MCF 10A (cell line): ENCODE results near the gene AGAP1. TPM values are rescaled to one million over a fixed set of nuclear protein-coding genes. Genes with fewer than 3 reads are reported as not detected.

Experiments
- BruUV-seq: library from RNA; stranded (reverse); fragments of 400-500 nt; replicated peaks from 2 replicates; lab custom pipeline; 2021; lab: Mats Ljungman, UMichigan
- CTCF ChIA-PET: fragments of 300-600 bp; sonication (Branson Sonifier 250); formaldehyde crosslinking; extraction: SDS; loops from one replicate; lab custom pipeline; 2021; ENCODE audit warnings: antibody characterized with exemption, inconsistent platforms; lab: Yijun Ruan, JAX
- POLR2A ChIA-PET: fragments of 300-600, 350-650 bp; sonication (Branson Sonifier 250); formaldehyde crosslinking; extraction: SDS; loops from one replicate; lab custom pipeline; 2020; ENCODE audit warnings: antibody characterized with exemption, inconsistent platforms; lab: Yijun Ruan, JAX
- DNase-seq: peaks from one replicate; pipeline ENCODE4 v3.0.0-alpha.2; 2018; ENCODE audit not compliant: unreplicated experiment
- H3K27ac Mint-ChIP-seq: one replicate; pipeline ENCODE4 v1.8.0; 2022; ENCODE audit warnings: mild to moderate bottlenecking, low read depth, mixed read lengths; ENCODE audit not compliant: unreplicated experiment
- H3K27me3 Mint-ChIP-seq: one replicate; pipeline ENCODE4 v1.8.0; 2022; ENCODE audit warnings: mixed read lengths; ENCODE audit not compliant: insufficient read depth, unreplicated experiment
- H3K36me3 Mint-ChIP-seq: one replicate; pipeline ENCODE4 v1.8.0; 2022; ENCODE audit warnings: mild to moderate bottlenecking, moderate library complexity, mixed read lengths; ENCODE audit not compliant: insufficient read depth, unreplicated experiment
- H3K4me1 Mint-ChIP-seq: one replicate; pipeline ENCODE4 v1.8.0; 2022; ENCODE audit warnings: mixed read lengths; ENCODE audit not compliant: insufficient read depth, unreplicated experiment
- H3K4me3 Mint-ChIP-seq: one replicate; pipeline ENCODE4 v1.8.0; 2022; ENCODE audit warnings: mild to moderate bottlenecking, moderate library complexity, mixed read lengths; ENCODE audit not compliant: unreplicated experiment
- H3K9me3 Mint-ChIP-seq: one replicate; pipeline ENCODE4 v1.8.0; 2022; ENCODE audit warnings: mixed read lengths; ENCODE audit not compliant: unreplicated experiment
- intact Hi-C: fragments of 100-400 bp; cut with micrococcal nuclease; formaldehyde crosslinking; loops from 2 replicates; pipeline ENCODE4 v1.14.1; 2022
- total RNA-seq: library from RNA; stranded (reverse); gene quantifications from 2 replicates; pipeline ENCODE4 v1.2.3, GENCODE V29; 2022
- TF ChIP-seq, protein P1 (sequence below): fragments of 200-600 bp; IDR thresholded peaks from one replicate; pipeline ENCODE4 v1.8.0; 2022; ENCODE audit warnings: antibody characterized with exemption, mild to moderate bottlenecking; ENCODE audit not compliant: unreplicated experiment

AGAP1 gene
- total RNA-seq, 1 experiment from 2014 or later = 41.3 TPM

DNA sequence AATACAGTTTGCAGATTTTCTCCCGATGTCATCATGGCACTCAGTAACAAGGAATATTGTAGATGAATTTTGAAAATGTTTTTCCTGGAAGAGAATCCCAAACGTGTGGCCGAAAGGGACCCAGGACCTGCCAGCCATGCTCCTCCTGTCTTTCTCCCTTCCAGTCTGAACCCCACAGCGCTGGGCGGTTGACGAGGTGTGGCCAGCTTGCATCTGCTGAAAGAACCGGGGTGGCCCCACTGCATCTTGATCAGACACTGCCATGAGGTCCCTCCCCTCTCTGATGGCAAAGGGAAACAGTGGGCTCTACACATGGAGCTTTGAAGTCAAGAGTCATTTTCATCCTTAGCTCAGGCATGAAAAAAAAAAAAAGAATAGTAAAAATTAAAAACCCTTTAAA lies 240.3 kb downstream of the AGAP1 start:
- peaks cover 12% of the 10 kb centered on the region for H3K36me3 Mint-ChIP-seq
- no peaks in the 10 kb centered on the region for H3K27me3 Mint-ChIP-seq
- H3K27ac Mint-ChIP-seq = no peak overlapping the region
- H3K4me1 Mint-ChIP-seq = peaks cover 22% of the 10 kb centered on the region
- intact Hi-C loops = no loop called here
- no peak overlapping the region for H3K4me3 Mint-ChIP-seq
- CTCF ChIA-PET = interaction anchor here (1.0 to 1.1 kb wide), 2 partner anchors 12 to 139 kb away, joined by 4 to 6 read pairs; no protein-coding TSS in a partner anchor
- DNase-seq = no peak
- TF ChIP-seq, protein P1, sequence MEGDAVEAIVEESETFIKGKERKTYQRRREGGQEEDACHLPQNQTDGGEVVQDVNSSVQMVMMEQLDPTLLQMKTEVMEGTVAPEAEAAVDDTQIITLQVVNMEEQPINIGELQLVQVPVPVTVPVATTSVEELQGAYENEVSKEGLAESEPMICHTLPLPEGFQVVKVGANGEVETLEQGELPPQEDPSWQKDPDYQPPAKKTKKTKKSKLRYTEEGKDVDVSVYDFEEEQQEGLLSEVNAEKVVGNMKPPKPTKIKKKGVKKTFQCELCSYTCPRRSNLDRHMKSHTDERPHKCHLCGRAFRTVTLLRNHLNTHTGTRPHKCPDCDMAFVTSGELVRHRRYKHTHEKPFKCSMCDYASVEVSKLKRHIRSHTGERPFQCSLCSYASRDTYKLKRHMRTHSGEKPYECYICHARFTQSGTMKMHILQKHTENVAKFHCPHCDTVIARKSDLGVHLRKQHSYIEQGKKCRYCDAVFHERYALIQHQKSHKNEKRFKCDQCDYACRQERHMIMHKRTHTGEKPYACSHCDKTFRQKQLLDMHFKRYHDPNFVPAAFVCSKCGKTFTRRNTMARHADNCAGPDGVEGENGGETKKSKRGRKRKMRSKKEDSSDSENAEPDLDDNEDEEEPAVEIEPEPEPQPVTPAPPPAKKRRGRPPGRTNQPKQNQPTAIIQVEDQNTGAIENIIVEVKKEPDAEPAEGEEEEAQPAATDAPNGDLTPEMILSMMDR = no peak
- BruUV-seq = no TSS peak
- POLR2A ChIA-PET = interaction anchor here (1.1 kb wide), 1 partner anchor 28 kb away, joined by 4 read pairs; no protein-coding TSS in a partner anchor
- no peaks in the 10 kb centered on the region for H3K9me3 Mint-ChIP-seq

DNA sequence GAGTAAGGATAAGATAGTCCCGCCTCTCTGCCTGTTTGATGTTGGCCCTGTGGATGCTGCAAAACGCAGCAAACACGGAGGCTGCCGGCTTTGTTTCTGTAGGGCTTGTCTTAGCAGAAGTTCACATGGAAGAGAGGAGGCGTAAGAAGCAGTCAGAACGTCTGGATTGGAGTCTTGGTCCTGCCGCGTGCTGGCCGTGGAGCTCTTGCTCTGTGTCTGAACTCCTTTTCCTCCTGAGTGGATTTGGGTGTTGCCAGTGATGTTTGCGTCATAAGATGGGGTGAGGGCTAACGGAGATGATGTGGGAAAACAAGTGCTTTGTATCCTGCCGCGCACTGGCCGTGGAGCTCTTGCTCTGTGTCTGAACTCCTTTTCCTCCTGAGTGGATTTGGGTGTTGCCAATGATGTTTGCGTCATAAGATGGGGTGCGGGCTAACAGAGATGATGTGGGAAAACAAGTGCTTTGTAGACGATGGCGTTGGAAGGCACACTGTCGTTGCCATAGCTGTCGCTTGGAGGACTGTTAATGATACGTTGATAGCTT lies 240.9 kb downstream of the AGAP1 start:
- no peak for DNase-seq
- Mint-ChIP-seq H3K4me1 (peaks cover 22% of the 10 kb centered on the region), H3K4me3 (no peak overlapping the region), H3K9me3 (no peaks in the 10 kb centered on the region), H3K27me3 (no peaks in the 10 kb centered on the region), H3K36me3 (peaks cover 12% of the 10 kb centered on the region), H3K27ac (no peak overlapping the region)
- intact Hi-C loops = no loop called here
- CTCF ChIA-PET = interaction anchor here (1.0 to 1.1 kb wide), 2 partner anchors 11 to 139 kb away, joined by 4 to 6 read pairs; no protein-coding TSS in a partner anchor
- no TSS peak for BruUV-seq
- TF ChIP-seq, protein P1 = no peak
- POLR2A ChIA-PET = interaction anchor here (1.1 to 3.3 kb wide), 4 partner anchors 8 to 28 kb away, joined by 4 to 16 read pairs (median 6); no protein-coding TSS in a partner anchor

DNA sequence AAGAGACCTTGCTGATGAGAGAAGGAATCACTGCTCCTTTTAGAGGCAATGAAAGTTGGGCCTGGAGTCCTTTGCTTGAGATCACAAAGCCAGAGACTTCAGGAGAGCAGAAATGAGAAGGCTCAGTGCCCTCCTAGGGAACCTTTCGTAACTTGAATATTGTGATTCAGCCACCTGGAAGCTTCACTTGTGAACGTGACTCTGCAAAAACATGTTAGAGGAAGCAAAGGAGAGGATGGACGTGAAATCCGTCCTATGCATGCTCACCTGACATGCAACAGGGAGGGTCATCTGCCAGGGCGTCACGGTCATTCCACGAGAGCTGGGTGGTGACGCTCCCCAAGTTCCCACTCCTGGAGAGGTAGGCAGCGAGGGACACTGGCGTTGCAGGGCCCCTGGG lies 243.6 kb downstream of the AGAP1 start:
- Mint-ChIP-seq H3K9me3 (no peaks in the 10 kb centered on the region), H3K27ac (peak overlapping the region; percentile 61), H3K4me1 (peaks cover 20% of the 10 kb centered on the region), H3K36me3 (peaks cover 15% of the 10 kb centered on the region), H3K27me3 (no peaks in the 10 kb centered on the region), H3K4me3 (no peak overlapping the region)
- TF ChIP-seq, protein P1 = no peak
- ChIA-PET CTCF (interaction anchor here (2.1 kb wide), 1 partner anchor 9 kb away, joined by 7 read pairs; no protein-coding TSS in a partner anchor), POLR2A (interaction anchor here (0.9 to 3.3 kb wide), 4 partner anchors 9 to 61 kb away, joined by 3 to 16 read pairs (median 4); no protein-coding TSS in a partner anchor)
- intact Hi-C loops = no loop called here
- DNase-seq = peak; percentile 41
- BruUV-seq = no TSS peak

DNA sequence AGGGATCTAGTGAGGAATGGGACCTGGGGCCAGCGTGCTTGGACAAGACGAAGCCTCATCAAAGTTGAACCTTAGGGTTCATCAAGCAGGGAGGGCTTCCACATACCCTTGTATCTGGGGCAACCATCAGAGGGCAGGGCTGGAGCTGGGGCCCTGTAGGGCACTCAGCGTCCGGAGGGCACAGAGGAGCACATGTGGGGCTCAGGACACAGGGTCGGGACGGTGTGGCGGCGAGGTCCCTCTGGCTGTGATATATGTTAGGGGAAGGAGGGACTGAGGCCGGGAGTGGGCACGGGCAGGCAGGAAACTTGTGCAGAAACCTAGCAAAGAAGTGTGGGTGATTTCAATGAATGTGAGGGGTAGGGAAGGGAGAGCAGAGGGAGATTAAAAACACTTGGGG lies 244.0 kb downstream of the AGAP1 start:
- Mint-ChIP-seq H3K4me3 (no peak overlapping the region), H3K36me3 (peaks cover 15% of the 10 kb centered on the region), H3K27me3 (no peaks in the 10 kb centered on the region), H3K27ac (peak overlapping the region; percentile 61), H3K4me1 (peaks cover 17% of the 10 kb centered on the region), H3K9me3 (no peaks in the 10 kb centered on the region)
- intact Hi-C loops = no loop called here
- DNase-seq = no peak
- BruUV-seq = no TSS peak
- CTCF ChIA-PET = no interaction called here
- TF ChIP-seq, protein P1 = no peak
- POLR2A ChIA-PET = interaction anchor here (0.9 to 3.3 kb wide), 4 partner anchors 9 to 61 kb away, joined by 3 to 16 read pairs (median 4); no protein-coding TSS in a partner anchor
